HCT116 (cell line): ENCODE data around the gene RELB. TPM values are rescaled to one million over a fixed set of nuclear protein-coding genes. Genes with fewer than 3 reads are reported as not detected.

Experiments
- ATAC-seq: fragments of 200-7000 bp; cut with Tn5 transposase; 2 replicates; pipeline ENCODE4 v1.9.1; 2020; ENCODE audit warnings: mild to moderate bottlenecking, moderate library complexity
- BruUV-seq: library from RNA; stranded (reverse); fragments of 400-500 nt; replicated peaks from 2 replicates; lab custom pipeline; 2021; lab: Mats Ljungman, UMichigan
- CTCF ChIA-PET: fragments of 300-600 bp; sonication (Branson Sonifier 250); formaldehyde crosslinking; loops from one replicate; lab custom pipeline; 2021; ENCODE audit warnings: antibody characterized with exemption; lab: Charles Lee
- POLR2A ChIA-PET: fragments of 300-600, 350-600 bp; sonication (Branson Sonifier 250); formaldehyde crosslinking; loops from one replicate; lab custom pipeline; 2021; ENCODE audit warnings: antibody characterized with exemption; lab: Charles Lee
- RAD21 ChIA-PET, 2 experiments: fragments of 300-600 bp; sonication (Branson Sonifier 250); formaldehyde crosslinking; loops; one replicate each; lab custom pipeline; 2023; ENCODE audit warnings: low total read pairs in 2 of 2; ENCODE audit not compliant: uncharacterized antibody in 2 of 2, unreplicated experiment in 2 of 2, low non-redundant PET in 1 of 2; lab: Charles Lee
- DNase-seq: peaks from one replicate; pipeline ENCODE4 v3.0.0-alpha.2; 2010; ENCODE audit warnings: low read depth, low spot score
- H2AFZ ChIP-seq: fragments of 200-600 bp; shearing (Covaris generic), sonication (generic); 2 replicates; pipeline ENCODE4 v1.6.1; 2017; ENCODE audit warnings: low read depth, mixed run types, mixed read lengths, antibody characterized with exemption, low read length; ENCODE audit not compliant: poor library complexity, severe bottlenecking
- H3K27ac ChIP-seq: 2 replicates; pipeline ENCODE4 v1.5.1; 2012; ENCODE audit warnings: low read depth, low read length
- H3K27me3 ChIP-seq: fragments of 200-600 bp; sonication (generic); 2 replicates; pipeline ENCODE4 v1.6.1; 2016; ENCODE audit warnings: mixed run types, low read length, mixed read lengths; ENCODE audit not compliant: insufficient read depth
- H3K36me3 ChIP-seq, 2 experiments: fragments of 200-500 bp in 1 of 2; fragments of 200-600 bp in 1 of 2; sonication (Bioruptor generic) in 1 of 2; sonication (generic) in 1 of 2; 2 replicates each; pipeline versions ENCODE4 v1.5.1 to v1.6.1; 2014 to 2016; ENCODE audit warnings: low read length in 2 of 2, inconsistent platforms in 1 of 2, mixed read lengths in 1 of 2, mixed run types in 1 of 2; ENCODE audit not compliant: insufficient read depth in 2 of 2, control insufficient read depth in 1 of 2
- H3K4me1 ChIP-seq, 2 experiments: fragments of 200-600 bp in 1 of 2; sonication (generic) in 1 of 2; 2 replicates each; pipeline versions ENCODE4 v1.5.1 to v1.6.1; 2012 to 2017; ENCODE audit warnings: low read length in 2 of 2, inconsistent platforms in 1 of 2, mild to moderate bottlenecking in 1 of 2, mixed read lengths in 1 of 2, mixed run types in 1 of 2, moderate library complexity in 1 of 2; ENCODE audit not compliant: insufficient read depth in 2 of 2, control insufficient read depth in 1 of 2
- H3K4me2 ChIP-seq: fragments of 200-600 bp; sonication (generic); 2 replicates; pipeline ENCODE4 v1.6.1; 2017; ENCODE audit warnings: mixed run types, low read length, mixed read lengths
- H3K4me3 ChIP-seq, 2 experiments: fragments of 200-600 bp in 1 of 2; sonication (generic) in 1 of 2; replicated peaks in 1 of 2; 2 replicates each; pipeline ENCODE4 v1.5.1; 2011 to 2016; ENCODE audit warnings: low read length in 2 of 2, control low read depth in 1 of 2, low read depth in 1 of 2, mild to moderate bottlenecking in 1 of 2, mixed read lengths in 1 of 2, mixed run types in 1 of 2
- H3K79me2 ChIP-seq: fragments of 200-600 bp; sonication (generic); 2 replicates; pipeline ENCODE4 v1.6.1; 2017; ENCODE audit warnings: mild to moderate bottlenecking, mixed run types, low read length, moderate library complexity, mixed read lengths; ENCODE audit not compliant: insufficient read depth
- H3K9ac ChIP-seq: fragments of 200-600 bp; sonication (generic); 2 replicates; pipeline ENCODE4 v1.6.1; 2016; ENCODE audit warnings: low read length, mixed read lengths
- H3K9me2 ChIP-seq: fragments of 200-600 bp; sonication (generic), shearing (Covaris generic); 2 replicates; pipeline ENCODE4 v1.6.1; 2017; ENCODE audit warnings: mixed run types, mild to moderate bottlenecking, moderate library complexity; ENCODE audit not compliant: insufficient read depth
- H3K9me3 ChIP-seq, 2 experiments: fragments of 200-500 bp in 1 of 2; fragments of 200-600 bp in 1 of 2; sonication (Bioruptor generic) in 1 of 2; sonication (generic) in 1 of 2; 2 replicates each; pipeline ENCODE4 v1.6.1; 2014 to 2017; ENCODE audit warnings: low read length in 2 of 2, mixed read lengths in 2 of 2, inconsistent platforms in 1 of 2, low read depth in 1 of 2, mild to moderate bottlenecking in 1 of 2, mixed run types in 1 of 2, moderate library complexity in 1 of 2; ENCODE audit not compliant: control insufficient read depth in 1 of 2, insufficient read depth in 1 of 2
- H4K20me1 ChIP-seq: fragments of 200-600 bp; sonication (generic), shearing (Covaris generic); 2 replicates; pipeline ENCODE4 v1.6.1; 2017; ENCODE audit warnings: mixed run types, mild to moderate bottlenecking, moderate library complexity; ENCODE audit not compliant: insufficient read depth
- ATF3 ChIP-seq: IDR thresholded peaks from 2 replicates; pipeline ENCODE4 v1.6.1; 2012
- CBX3 ChIP-seq: IDR thresholded peaks from 2 replicates; pipeline ENCODE4 v1.6.1; 2012; ENCODE audit warnings: low read depth
- CEBPB ChIP-seq: IDR thresholded peaks from 2 replicates; pipeline ENCODE4 v1.6.1; 2012; ENCODE audit warnings: low read depth
- CTCF ChIP-seq, 3 experiments: fragments of 200-600 bp in 1 of 3; sonication (generic) in 1 of 3; IDR thresholded peaks in 2 of 3; conservative IDR thresholded peaks in 1 of 3; 2 replicates each; pipeline ENCODE4 v1.5.1; 2012 to 2017; ENCODE audit warnings: low read depth in 2 of 3, low read length in 2 of 3, antibody characterized with exemption in 1 of 3, borderline replicate concordance in 1 of 3, control low read depth in 1 of 3, mild to moderate bottlenecking in 1 of 3, mixed read lengths in 1 of 3, mixed run types in 1 of 3, moderate library complexity in 1 of 3; ENCODE audit not compliant: insufficient read depth in 1 of 3
- EGR1 ChIP-seq: IDR thresholded peaks from 2 replicates; pipeline ENCODE4 v1.6.1; 2012; ENCODE audit warnings: low read depth
- ELF1 ChIP-seq: IDR thresholded peaks from 2 replicates; pipeline ENCODE4 v1.6.1; 2012; ENCODE audit warnings: low read depth, borderline replicate concordance
- EZH2 ChIP-seq: fragments of 200-600 bp; sonication (generic); IDR thresholded peaks from 2 replicates; pipeline ENCODE4 v1.6.1; 2017; ENCODE audit warnings: antibody characterized with exemption, mixed run types
- EZH2phosphoT487 ChIP-seq: fragments of 200-600 bp; IDR thresholded peaks from 2 replicates; pipeline ENCODE4 v1.6.1; 2018; ENCODE audit warnings: antibody characterized with exemption, borderline replicate concordance
- FOSL1 ChIP-seq: IDR thresholded peaks from 2 replicates; pipeline ENCODE4 v1.6.1; 2012; ENCODE audit warnings: low read depth
- JUND ChIP-seq: IDR thresholded peaks from 2 replicates; pipeline ENCODE4 v1.6.1; 2012
- MAX ChIP-seq: IDR thresholded peaks from 2 replicates; pipeline ENCODE4 v1.6.1; 2012
- POLR2A ChIP-seq: IDR thresholded peaks from 2 replicates; pipeline ENCODE4 v1.7.0; 2011; ENCODE audit warnings: borderline replicate concordance; ENCODE audit not compliant: insufficient read depth, insufficient read length; ENCODE audit errors: extremely low read depth
- REST ChIP-seq: IDR thresholded peaks from 2 replicates; pipeline ENCODE4 v1.6.1; 2012; ENCODE audit warnings: low read depth
- SIN3A ChIP-seq: IDR thresholded peaks from 2 replicates; pipeline ENCODE4 v1.6.1; 2012; ENCODE audit warnings: low read depth
- SP1 ChIP-seq: IDR thresholded peaks from 2 replicates; pipeline ENCODE4 v1.6.1; 2012; ENCODE audit warnings: low read depth
- TCF7L2 ChIP-seq: IDR thresholded peaks from 2 replicates; pipeline ENCODE4 v1.7.0; 2011; ENCODE audit warnings: borderline replicate concordance, inconsistent platforms; ENCODE audit not compliant: insufficient read depth, insufficient read length; ENCODE audit errors: extremely low read depth
- YY1 ChIP-seq: IDR thresholded peaks from 2 replicates; pipeline ENCODE4 v1.6.1; 2011; ENCODE audit warnings: low read length, low read depth, moderate library complexity, mild to moderate bottlenecking; ENCODE audit not compliant: insufficient replicate concordance; ENCODE audit errors: extremely low read depth
- ZBTB33 ChIP-seq: IDR thresholded peaks from 2 replicates; pipeline ENCODE4 v1.6.1; 2011; ENCODE audit warnings: mild to moderate bottlenecking, low read length, moderate library complexity; ENCODE audit not compliant: insufficient replicate concordance; ENCODE audit errors: extremely low read depth
- ZFX ChIP-seq: fragments of 450-650 bp; IDR thresholded peaks from 2 replicates; pipeline ENCODE4 v1.6.1; 2017
- ZNF274 ChIP-seq: fragments of 200-500 bp; sonication (Bioruptor generic); IDR thresholded peaks from 2 replicates; pipeline ENCODE4 v1.6.1; 2014; ENCODE audit warnings: mild to moderate bottlenecking, low read depth, low read length, inconsistent platforms
- intact Hi-C: fragments of 100-400 bp; cut with micrococcal nuclease; formaldehyde crosslinking; loops from 2 replicates; pipeline ENCODE4 v1.10.0; 2022
- total RNA-seq: library from RNA; stranded (reverse); gene quantifications from one replicate; pipeline ENCODE4 v1.2.1, GENCODE V29; 2021; ENCODE audit not compliant: unreplicated experiment

The RELB gene
- total RNA-seq, 1 experiment from 2014 or later: 12.9 TPM

- no peak for TF ChIP-seq YY1
- no peak for TF ChIP-seq ZNF274
- no peak for TF ChIP-seq JUND
- TF ChIP-seq FOSL1: no peak
- TF ChIP-seq EZH2: no peak
- TF ChIP-seq CBX3: no peak
- no peak for TF ChIP-seq REST
- TF ChIP-seq SP1: no peak
- no peak for TF ChIP-seq POLR2A
- TF ChIP-seq ELF1: no peak
- no peak for TF ChIP-seq ATF3
- TF ChIP-seq ZFX: no peak
- TF ChIP-seq EZH2phosphoT487: no peak
- TF ChIP-seq SIN3A: no peak
- no peak for TF ChIP-seq TCF7L2
- no peak for TF ChIP-seq ZBTB33
- TF ChIP-seq MAX: no peak
- TF ChIP-seq EGR1: no peak
- TF ChIP-seq CTCF (IDR thresholded peaks at IDR 0.05 in 2 of 3, conservative IDR thresholded peaks at IDR 0.05 in 1 of 3; ENCODE audit: borderline replicate concordance in 1 of 3, insufficient read depth in 1 of 3, low read depth in 2 of 3, low read length in 2 of 3): no peak
- no peak for TF ChIP-seq CEBPB
- TF ChIP-seq, all 23 proteins: peak for 0
- Histone ChIP-seq H3K79me2 (0 out of 2 replicates have a peak, but pooled peaks cover 7% of the 10 kb centered on the region), H3K4me3 (no peak overlapping the region), H2AFZ (no peak overlapping the region), H3K9me2 (no peaks in the 10 kb centered on the region), H3K9me3 (no peaks in the 10 kb centered on the region), H3K9ac (no peak overlapping the region), H3K27ac (no peak overlapping the region), H3K36me3 (peaks cover 15 to 26% of the 10 kb centered on the region in 2 experiments; a peak in 3 of 4 replicates), H4K20me1 (no peaks in the 10 kb centered on the region), H3K4me1 (no peaks in the 10 kb centered on the region), H3K27me3 (no peaks in the 10 kb centered on the region), H3K4me2 (no peak overlapping the region)
- ChIA-PET CTCF (no interaction called here), RAD21 (no interaction called here), POLR2A (no interaction called here)
- no TSS peak for BruUV-seq
- intact Hi-C loops: no loop called here
- no peak for DNase-seq
- ATAC-seq: no peak
Measured at GRCh38 chr19:44969437-44969836, 31.8 kb upstream of the RELB start.
